Measurements from ENCODE around the gene PHLDA1. TPM values are rescaled to one million over a fixed set of nuclear protein-coding genes. Genes with fewer than 3 reads are reported as not detected.
A peak's percentile ranks its signal among the peaks of the same experiment; 100 is the strongest.

The PHLDA1 gene
- total RNA-seq, result 10 to 100 TPM in 1 of 2 donors, 1 to 10 TPM in 1; 8.8 to 11.8 TPM

DNA sequence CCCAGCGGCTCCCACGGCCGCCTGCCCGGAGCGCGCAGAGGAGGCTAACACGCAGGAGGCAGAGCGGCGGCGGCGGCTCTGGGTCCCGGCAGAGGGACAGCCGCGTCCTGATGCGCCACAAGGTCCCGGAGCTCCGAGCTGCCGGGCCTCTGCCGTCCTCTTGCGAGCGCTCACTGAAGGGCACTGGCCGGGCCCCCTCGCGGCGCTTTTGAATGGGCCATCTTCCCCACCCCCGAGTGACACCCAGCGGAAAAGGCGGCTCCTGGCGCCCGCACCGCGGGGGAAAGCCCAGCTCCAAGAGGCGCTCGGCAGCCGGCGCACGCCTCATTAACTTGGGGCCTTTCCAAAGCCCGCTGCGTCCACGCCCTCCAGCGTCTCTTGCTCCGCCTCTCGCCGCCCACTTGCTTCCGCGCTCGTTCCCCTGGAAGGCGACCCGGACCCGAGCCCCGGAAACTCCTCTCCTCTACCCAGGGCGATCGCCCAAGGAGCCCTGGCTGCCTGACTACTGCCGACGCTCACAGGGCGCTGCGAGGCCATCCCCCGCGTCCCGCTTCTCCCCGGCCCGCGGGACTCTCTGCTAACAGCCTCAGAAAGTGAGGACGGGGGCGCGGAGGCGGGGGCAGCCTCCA lies at the start of gene PHLDA1:
Gene PHLDA1 (minus strand): TSS at position 363 of the 629 bp plus-strand sequence.
- 0% methylated on average over 50 of the region's 67 CpGs for WGBS
- H3K36me3 ChIP-seq, result no peaks in the 10 kb centered on the region
- peak; percentile 83 for TF ChIP-seq POLR2AphosphoS5 (IDR thresholded peaks at IDR 0.05)
- peak; percentile 81 for TF ChIP-seq POLR2A (IDR thresholded peaks at IDR 0.05)
- TF ChIP-seq, protein P1, sequence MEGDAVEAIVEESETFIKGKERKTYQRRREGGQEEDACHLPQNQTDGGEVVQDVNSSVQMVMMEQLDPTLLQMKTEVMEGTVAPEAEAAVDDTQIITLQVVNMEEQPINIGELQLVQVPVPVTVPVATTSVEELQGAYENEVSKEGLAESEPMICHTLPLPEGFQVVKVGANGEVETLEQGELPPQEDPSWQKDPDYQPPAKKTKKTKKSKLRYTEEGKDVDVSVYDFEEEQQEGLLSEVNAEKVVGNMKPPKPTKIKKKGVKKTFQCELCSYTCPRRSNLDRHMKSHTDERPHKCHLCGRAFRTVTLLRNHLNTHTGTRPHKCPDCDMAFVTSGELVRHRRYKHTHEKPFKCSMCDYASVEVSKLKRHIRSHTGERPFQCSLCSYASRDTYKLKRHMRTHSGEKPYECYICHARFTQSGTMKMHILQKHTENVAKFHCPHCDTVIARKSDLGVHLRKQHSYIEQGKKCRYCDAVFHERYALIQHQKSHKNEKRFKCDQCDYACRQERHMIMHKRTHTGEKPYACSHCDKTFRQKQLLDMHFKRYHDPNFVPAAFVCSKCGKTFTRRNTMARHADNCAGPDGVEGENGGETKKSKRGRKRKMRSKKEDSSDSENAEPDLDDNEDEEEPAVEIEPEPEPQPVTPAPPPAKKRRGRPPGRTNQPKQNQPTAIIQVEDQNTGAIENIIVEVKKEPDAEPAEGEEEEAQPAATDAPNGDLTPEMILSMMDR (IDR thresholded peaks at IDR 0.05), result peak in 3 of 4 experiments; percentile 18 to 80 (median 78)
- DNase-seq (ENCODE audit: low spot score), result peak; percentile 88
- no peaks in the 10 kb centered on the region for H3K4me1 ChIP-seq (replicated peaks)
- intact Hi-C loops (cut with DNase I), result loop anchor here (2.0 to 10.0 kb wide), 5 partner anchors 209 to 523 kb away; partner anchors contain the start of genes BBS10 and OSBPL8
- H3K27ac ChIP-seq, result peak within 1 kb of the TSS; percentile 85 to 92
- peak within 1 kb of the TSS; percentile 47 to 69 for H3K4me3 ChIP-seq
- no peaks in the 10 kb centered on the region for H3K9me3 ChIP-seq
- H3K27me3 ChIP-seq (replicated peaks; ENCODE audit: insufficient read depth), result no peaks in the 10 kb centered on the region

GRCh38 chr12:76080729-76081415 lies 49.3 kb upstream of the PHLDA1 start:
- intact Hi-C loops (cut with DNase I), result loop anchor here (10.0 kb wide), 1 partner anchor 504 kb away; no protein-coding TSS in a partner anchor
- TF ChIP-seq POLR2AphosphoS5 (IDR thresholded peaks at IDR 0.05) (no peak), POLR2A (IDR thresholded peaks at IDR 0.05) (no peak)
- TF ChIP-seq, protein P1 (IDR thresholded peaks at IDR 0.05), result no peak
- DNase-seq (ENCODE audit: low spot score), result no peak

GRCh38 chr12:76080017-76080728 lies 48.6 kb upstream of the PHLDA1 start:
- TF ChIP-seq POLR2A (IDR thresholded peaks at IDR 0.05) (no peak), POLR2AphosphoS5 (IDR thresholded peaks at IDR 0.05) (no peak)
- TF ChIP-seq, protein P1 (IDR thresholded peaks at IDR 0.05), result no peak
- no peaks in the 10 kb centered on the region for H3K36me3 ChIP-seq
- intact Hi-C loops (cut with DNase I), result loop anchor here (10.0 kb wide), 1 partner anchor 505 kb away; no protein-coding TSS in a partner anchor
- H3K9me3 ChIP-seq, result no peaks in the 10 kb centered on the region
- H3K27ac ChIP-seq, result no peak overlapping the region
- H3K4me1 ChIP-seq (replicated peaks), result no peaks in the 10 kb centered on the region
- WGBS, result 75% methylated on average over 2 of the region's 2 CpGs
- H3K27me3 ChIP-seq (replicated peaks; ENCODE audit: insufficient read depth), result no peaks in the 10 kb centered on the region
- no peak for DNase-seq (ENCODE audit: low spot score)
- H3K4me3 ChIP-seq, result no peak overlapping the region

More at GRCh38 chr12:76080729-76081415, 49.3 kb upstream of the PHLDA1 start:
- Histone ChIP-seq H3K4me1 (replicated peaks) (no peaks in the 10 kb centered on the region), H3K9me3 (no peaks in the 10 kb centered on the region), H3K4me3 (no peak overlapping the region), H3K27ac (no peak overlapping the region), H3K27me3 (replicated peaks; ENCODE audit: insufficient read depth) (no peaks in the 10 kb centered on the region), H3K36me3 (no peaks in the 10 kb centered on the region)
- 86% methylated on average over 6 of the region's 6 CpGs for WGBS

DNA sequence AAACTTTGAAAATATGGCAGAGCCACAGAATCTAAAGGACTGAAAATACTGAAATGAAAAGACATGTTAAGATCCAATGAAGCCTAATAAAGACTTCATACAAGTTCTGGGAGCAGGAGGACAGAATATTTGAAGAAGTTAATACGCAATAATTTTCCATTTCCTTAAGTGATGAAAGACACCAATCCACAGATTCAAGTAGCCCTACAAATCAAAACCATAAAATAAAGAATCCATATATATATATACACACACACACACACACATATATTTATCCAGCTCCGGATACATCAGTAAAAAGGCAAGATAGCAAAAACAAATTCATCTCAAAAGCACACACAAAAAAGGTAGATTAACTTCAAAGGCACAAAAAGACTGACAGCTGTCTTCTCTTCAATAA lies 47.2 kb upstream of the PHLDA1 start:
- H3K36me3 ChIP-seq, result no peaks in the 10 kb centered on the region
- intact Hi-C loops (cut with DNase I), result no loop called here
- no peak overlapping the region for H3K4me3 ChIP-seq
- WGBS, result 99% methylated on average over 2 of the region's 2 CpGs
- no peaks in the 10 kb centered on the region for H3K9me3 ChIP-seq
- H3K27ac ChIP-seq, result no peak overlapping the region
- H3K27me3 ChIP-seq (replicated peaks; ENCODE audit: insufficient read depth), result no peaks in the 10 kb centered on the region
- H3K4me1 ChIP-seq (replicated peaks), result no peaks in the 10 kb centered on the region
- no peak for TF ChIP-seq POLR2AphosphoS5 (IDR thresholded peaks at IDR 0.05)
- no peak for TF ChIP-seq POLR2A (IDR thresholded peaks at IDR 0.05)
- TF ChIP-seq, protein P1 (IDR thresholded peaks at IDR 0.05), result no peak
- DNase-seq (ENCODE audit: low spot score), result no peak

Measured in prostate gland (tissue), 2 donors.